IMR-90 (cell line): Measurements from ENCODE around the gene LMAN2. TPM values are rescaled to one million over a fixed set of nuclear protein-coding genes. Genes with fewer than 3 reads are reported as not detected.

ENCODE experiments used
- ATAC-seq: fragments of 200-7000 bp; cut with Tn5 transposase; 2 replicates; pipeline ENCODE4 v1.9.1; 2020; ENCODE audit warnings: low read depth, mild to moderate bottlenecking, moderate library complexity
- BruUV-seq: library from RNA; stranded (reverse); fragments of 400-500 nt; replicated peaks from 2 replicates; lab custom pipeline; 2021; lab: Mats Ljungman, UMichigan
- CTCF ChIA-PET: fragments of 300-600 bp; formaldehyde crosslinking; extraction: SDS; loops from one replicate; lab custom pipeline; 2021; ENCODE audit warnings: antibody characterized with exemption; lab: Yijun Ruan, JAX
- POLR2A ChIA-PET: fragments of 300-600 bp; sonication (Branson Sonifier 250); formaldehyde crosslinking; loops from one replicate; lab custom pipeline; 2022; ENCODE audit warnings: antibody characterized with exemption; ENCODE audit not compliant: unreplicated experiment; lab: Charles Lee
- DNase-seq: peaks from one replicate; pipeline ENCODE4 v3.0.0; 2013
- H2AFZ ChIP-seq: replicated peaks from 2 replicates; pipeline ENCODE3; 2013; ENCODE audit warnings: low read length, mild to moderate bottlenecking; ENCODE audit not compliant: poor library complexity
- H2AK5ac ChIP-seq: 2 replicates; pipeline ENCODE4 v1.6.1; 2013; ENCODE audit warnings: low read depth, low read length, inconsistent platforms
- H2AK9ac ChIP-seq: replicated peaks from 2 replicates; pipeline ENCODE3; 2013; ENCODE audit warnings: mild to moderate bottlenecking, low read depth, low read length, moderate library complexity; ENCODE audit not compliant: poor library complexity
- H2BK120ac ChIP-seq: 2 replicates; pipeline ENCODE4 v1.6.1; 2013; ENCODE audit warnings: low read depth, low read length, inconsistent platforms
- H2BK15ac ChIP-seq: 3 replicates; pipeline ENCODE4 v1.6.1; 2013; ENCODE audit warnings: low read depth, low read length, inconsistent platforms
- H2BK20ac ChIP-seq: 2 replicates; pipeline ENCODE4 v1.6.1; 2013; ENCODE audit warnings: low read depth, mild to moderate bottlenecking, inconsistent platforms, low read length, moderate library complexity
- H2BK5ac ChIP-seq: 2 replicates; pipeline ENCODE4 v1.6.1; 2013; ENCODE audit warnings: mild to moderate bottlenecking, low read depth, low read length, inconsistent platforms; ENCODE audit not compliant: poor library complexity, severe bottlenecking
- H3K14ac ChIP-seq: replicated peaks from 2 replicates; pipeline ENCODE4 v1.6.1; 2013; ENCODE audit warnings: low read depth, low read length, inconsistent platforms
- H3K18ac ChIP-seq: 2 replicates; pipeline ENCODE4 v1.6.1; 2013; ENCODE audit warnings: low read depth, low read length, control low read depth
- H3K23ac ChIP-seq: 2 replicates; pipeline ENCODE4 v1.6.1; 2013; ENCODE audit warnings: low read depth, low read length, inconsistent platforms
- H3K27ac ChIP-seq: 2 replicates; pipeline ENCODE4 v1.5.1; 2013; ENCODE audit warnings: mild to moderate bottlenecking, control low read depth, low read length; ENCODE audit not compliant: insufficient read depth
- H3K27me3 ChIP-seq: 2 replicates; pipeline ENCODE4 v1.6.1; 2013; ENCODE audit warnings: low read length; ENCODE audit not compliant: control insufficient read depth, insufficient read depth
- H3K36me3 ChIP-seq: 2 replicates; pipeline ENCODE4 v1.6.1; 2013; ENCODE audit warnings: low read length, mixed read lengths; ENCODE audit not compliant: control insufficient read depth, insufficient read depth
- H3K4ac ChIP-seq: 2 replicates; pipeline ENCODE4 v1.6.1; 2013; ENCODE audit warnings: low read depth, low read length, inconsistent platforms
- H3K4me1 ChIP-seq: 2 replicates; pipeline ENCODE4 v1.6.1; 2013; ENCODE audit warnings: low read length, mixed read lengths; ENCODE audit not compliant: control insufficient read depth, insufficient read depth
- H3K4me2 ChIP-seq: 2 replicates; pipeline ENCODE4 v1.6.1; 2013; ENCODE audit warnings: low read depth, mild to moderate bottlenecking, control low read depth, low read length, moderate library complexity
- H3K4me3 ChIP-seq: 2 replicates; pipeline ENCODE4 v1.5.1; 2013; ENCODE audit warnings: low read depth, mild to moderate bottlenecking, control low read depth, low read length, moderate library complexity; ENCODE audit not compliant: insufficient read depth
- H3K56ac ChIP-seq: 2 replicates; pipeline ENCODE4 v1.6.1; 2013; ENCODE audit warnings: low read length, inconsistent platforms; ENCODE audit not compliant: insufficient read depth; ENCODE audit errors: extremely low read depth
- H3K79me1 ChIP-seq, 2 experiments: 2 replicates each; pipeline ENCODE4 v1.6.1; 2013; ENCODE audit warnings: low read length in 2 of 2, inconsistent platforms in 1 of 2, low read depth in 1 of 2
- H3K9ac ChIP-seq: 2 replicates; pipeline ENCODE4 v1.6.1; 2013; ENCODE audit warnings: low read depth, low read length, control low read depth
- H3K9me1 ChIP-seq: 2 replicates; pipeline ENCODE4 v1.6.1; 2013; ENCODE audit warnings: low read length, inconsistent platforms; ENCODE audit not compliant: insufficient read depth
- H3K9me3 ChIP-seq: 2 replicates; pipeline ENCODE4 v1.6.1; 2013; ENCODE audit warnings: low read length; ENCODE audit not compliant: control insufficient read depth, insufficient read depth
- H4K20me1 ChIP-seq: 2 replicates; pipeline ENCODE4 v1.6.1; 2013; ENCODE audit warnings: low read length, inconsistent platforms; ENCODE audit not compliant: insufficient read depth
- H4K5ac ChIP-seq: 2 replicates; pipeline ENCODE4 v1.6.1; 2013; ENCODE audit warnings: mild to moderate bottlenecking, low read depth, low read length, control low read depth
- H4K8ac ChIP-seq, 2 experiments: 2 replicates each; pipeline ENCODE4 v1.6.1; 2013; ENCODE audit warnings: low read depth in 2 of 2, low read length in 2 of 2, control low read depth in 1 of 2, inconsistent platforms in 1 of 2
- H4K91ac ChIP-seq: 2 replicates; pipeline ENCODE4 v1.6.1; 2013; ENCODE audit warnings: low read depth, low read length, inconsistent platforms; ENCODE audit not compliant: insufficient read depth
- BHLHE40 ChIP-seq: fragments of 150-350 bp; IDR thresholded peaks from 2 replicates; pipeline ENCODE4 v1.6.1; 2016; ENCODE audit warnings: mild to moderate bottlenecking, low read depth, low read length
- CEBPB ChIP-seq: IDR thresholded peaks from 2 replicates; pipeline ENCODE4 v1.6.1; 2012; ENCODE audit warnings: low read depth, low read length, improper control_type of control experiment
- CHD1 ChIP-seq: IDR thresholded peaks from 2 replicates; pipeline ENCODE4 v1.6.1; 2012; ENCODE audit warnings: low read depth, low read length, improper control_type of control experiment
- MAFK ChIP-seq: IDR thresholded peaks from 2 replicates; pipeline ENCODE4 v1.6.1; 2012; ENCODE audit warnings: low read depth, low read length, improper control_type of control experiment
- MAZ ChIP-seq: IDR thresholded peaks from 2 replicates; pipeline ENCODE4 v1.6.1; 2012; ENCODE audit warnings: low read depth, mild to moderate bottlenecking, low read length, improper control_type of control experiment, moderate library complexity, borderline replicate concordance
- MXI1 ChIP-seq: IDR thresholded peaks from 2 replicates; pipeline ENCODE4 v1.6.1; 2012; ENCODE audit warnings: low read depth, mild to moderate bottlenecking, low read length, moderate library complexity, borderline replicate concordance
- NFE2L2 ChIP-seq: fragments of 150-350 bp; IDR thresholded peaks from 2 replicates; pipeline ENCODE4 v1.6.1; 2016; ENCODE audit warnings: low read depth, mild to moderate bottlenecking, low read length
- RAD21 ChIP-seq: IDR thresholded peaks from 2 replicates; pipeline ENCODE4 v1.6.1; 2012; ENCODE audit warnings: low read length, improper control_type of control experiment
- RCOR1 ChIP-seq: IDR thresholded peaks from 2 replicates; pipeline ENCODE4 v1.6.1; 2012; ENCODE audit warnings: mild to moderate bottlenecking, low read length, improper control_type of control experiment; ENCODE audit not compliant: insufficient replicate concordance
- RFX5 ChIP-seq: IDR thresholded peaks from 2 replicates; pipeline ENCODE4 v1.8.0; 2012; ENCODE audit warnings: low read depth, mild to moderate bottlenecking, low read length, moderate library complexity
- SMC3 ChIP-seq: fragments of 150-350 bp; IDR thresholded peaks from 2 replicates; pipeline ENCODE4 v1.6.1; 2016; ENCODE audit warnings: low read depth, mild to moderate bottlenecking, antibody characterized with exemption, low read length, moderate library complexity
- WGBS, 2 experiments: methylation state at CpG; one replicate each; pipeline versions ENCODE4 v1.1.5 to v1.1.7; 2013; ENCODE audit warnings: missing lambda C conversion rate in 2 of 2; ENCODE audit not compliant: insufficient read length in 1 of 2; ENCODE audit errors: extremely low coverage in 2 of 2; 5-methylcytosine and 5-hydroxymethylcytosine counted together
- dilution Hi-C: fragments of 300-500 bp; cut with HindIII; formaldehyde crosslinking; loops from one replicate; pipeline ENCODE4 v1.14.3; 2018; ENCODE audit warnings: low sequenced_read_pairs; ENCODE audit not compliant: unreplicated experiment
- in situ Hi-C: fragments of 300-500 bp; cut with MboI; formaldehyde crosslinking; loops from 3 replicates; pipeline ENCODE4 v1.14.3; 2019; ENCODE audit warnings: low sequenced_read_pairs, inconsistent platforms, mixed read lengths
- intact Hi-C: fragments of 100-400 bp; cut with micrococcal nuclease; formaldehyde crosslinking; loops from 2 replicates; pipeline ENCODE4 v1.10.0; 2022
- polyA plus RNA-seq, 3 experiments: library from polyadenylated mRNA; depleted of rRNA; stranded (reverse); fragments of >200 nt; gene quantifications; 2 replicates each; pipeline ENCODE4 v1.2.3, GENCODE V29; 2012; ENCODE audit warnings: low replicate concordance in 1 of 3
- total RNA-seq: library from RNA; depleted of rRNA; stranded (reverse); fragments of >200 nt; gene quantifications from 2 replicates; pipeline ENCODE4 v1.2.3, GENCODE V29; 2012
- TF ChIP-seq, protein P1 (sequence below): fragments of 150-350 bp; IDR thresholded peaks from 2 replicates; pipeline ENCODE4 v1.6.1; 2016; ENCODE audit warnings: low read depth, mild to moderate bottlenecking, low read length, moderate library complexity, borderline replicate concordance

LMAN2 gene
- total and polyA plus RNA-seq, 2 of the 4 experiments (the other 2 are of a cell fraction), result 253 to 303 TPM

GRCh38 chr5:177357146-177357458 lies 5.6 kb upstream of the LMAN2 start:
- Histone ChIP-seq H2AK9ac (no peak overlapping the region), H4K8ac (no peak overlapping the region), H3K27ac (no peak overlapping the region), H3K4ac (no peak overlapping the region), H3K9ac (no peak overlapping the region), H4K20me1 (no peaks in the 10 kb centered on the region), H3K9me3 (peaks cover 2% of the 10 kb centered on the region; the same call in 1 of the 2 replicates), H3K79me1 (no peaks in the 10 kb centered on the region), H4K91ac (no peak overlapping the region), H3K36me3 (no peaks in the 10 kb centered on the region), H3K27me3 (peaks cover 25% of the 10 kb centered on the region), H3K9me1 (peaks cover 1% of the 10 kb centered on the region; the same call in 1 of the 2 replicates), H3K18ac (no peak overlapping the region), H3K14ac (no peak overlapping the region), H4K5ac (no peak overlapping the region), H2AFZ (no peak overlapping the region), H2BK120ac (no peak overlapping the region), H2BK15ac (no peak overlapping the region), H3K23ac (no peak overlapping the region), H2BK20ac (no peak overlapping the region), H2AK5ac (no peak overlapping the region), H3K4me3 (no peak overlapping the region), H3K56ac (no peak overlapping the region), H2BK5ac (no peak overlapping the region), H3K4me1 (no peaks in the 10 kb centered on the region), H3K4me2 (no peak overlapping the region)
- ChIA-PET CTCF (interaction anchor here (1.6 kb wide), 1 partner anchor 12 kb away, joined by 4 read pairs; no protein-coding TSS in a partner anchor), POLR2A (no interaction called here)
- TF ChIP-seq BHLHE40 (no peak), SMC3 (no peak), RCOR1 (no peak), RAD21 (no peak), MXI1 (no peak), MAFK (no peak), CHD1 (no peak), MAZ (no peak), CEBPB (no peak), NFE2L2 (no peak), RFX5 (no peak)
- TF ChIP-seq, protein P1, sequence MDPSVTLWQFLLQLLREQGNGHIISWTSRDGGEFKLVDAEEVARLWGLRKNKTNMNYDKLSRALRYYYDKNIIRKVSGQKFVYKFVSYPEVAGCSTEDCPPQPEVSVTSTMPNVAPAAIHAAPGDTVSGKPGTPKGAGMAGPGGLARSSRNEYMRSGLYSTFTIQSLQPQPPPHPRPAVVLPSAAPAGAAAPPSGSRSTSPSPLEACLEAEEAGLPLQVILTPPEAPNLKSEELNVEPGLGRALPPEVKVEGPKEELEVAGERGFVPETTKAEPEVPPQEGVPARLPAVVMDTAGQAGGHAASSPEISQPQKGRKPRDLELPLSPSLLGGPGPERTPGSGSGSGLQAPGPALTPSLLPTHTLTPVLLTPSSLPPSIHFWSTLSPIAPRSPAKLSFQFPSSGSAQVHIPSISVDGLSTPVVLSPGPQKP, result no peak
- BruUV-seq, result no TSS peak
- in situ Hi-C loops, result no loop called here
- no peak for DNase-seq
- no peak for ATAC-seq
- intact Hi-C loops, result no loop called here
- WGBS, 2 experiments, result 93% methylated on average over 2 of the region's 5 CpGs; no CpG with 5 or more reads in 1 of the 2 experiments
- dilution Hi-C loops, result no loop called here
